HepG2 (cell line): ENCODE data around the gene VDAC2. TPM values are rescaled to one million over a fixed set of nuclear protein-coding genes. Genes with fewer than 3 reads are reported as not detected.

Experiments used
- ATAC-seq: fragments of 200-7000 bp; cut with Tn5 transposase; 3 replicates; pipeline ENCODE4 v1.9.1; 2020; ENCODE audit warnings: mild to moderate bottlenecking, moderate library complexity
- BruUV-seq: library from RNA; stranded (reverse); fragments of 400-500 nt; replicated peaks from 2 replicates; lab custom pipeline; 2021; lab: Mats Ljungman, UMichigan
- CTCF ChIA-PET: fragments of 300-600 bp; formaldehyde crosslinking; extraction: SDS; loops from one replicate; lab custom pipeline; 2021; ENCODE audit warnings: low total read pairs, inconsistent platforms, low intra/inter-chr PET ratio; lab: Yijun Ruan, JAX
- POLR2A ChIA-PET: fragments of 350-600 bp; sonication (Branson Sonifier 250); formaldehyde crosslinking; loops from one replicate; lab custom pipeline; 2020; ENCODE audit warnings: antibody characterized with exemption, inconsistent platforms; lab: Yijun Ruan, JAX
- DNase-seq: peaks from one replicate; pipeline ENCODE4 v3.0.0-alpha.2; 2015; ENCODE audit warnings: low spot score
- FAIRE-seq: peaks from 3 replicates; lab custom pipeline; 2011; peaks lifted over from hg19 to GRCh38; lab: Jason Lieb, UNC
- H2AFZ ChIP-seq: one replicate; pipeline ENCODE4 v1.6.1; 2011; ENCODE audit warnings: low read length, inconsistent platforms
- H3K27ac ChIP-seq: fragments of 300-600 bp; 3 replicates; pipeline ENCODE4 v1.8.0; 2011; ENCODE audit warnings: mixed run types, mild to moderate bottlenecking, mixed read lengths, low read length, inconsistent platforms; ENCODE audit not compliant: insufficient read depth; ENCODE audit errors: extremely low read length
- H3K27me3 ChIP-seq, 2 experiments: fragments of 200-600 bp in 1 of 2; 2 replicates in 1 of 2; 3 replicates in 1 of 2; pipeline versions ENCODE4 v1.6.0 to v1.8.0; 2011; ENCODE audit warnings: low read length in 2 of 2, mild to moderate bottlenecking in 2 of 2, moderate library complexity in 2 of 2, inconsistent platforms in 1 of 2; ENCODE audit not compliant: insufficient read depth in 2 of 2, control insufficient read depth in 1 of 2
- H3K36me3 ChIP-seq, 2 experiments: fragments of 200-600 bp in 1 of 2; replicated peaks in 1 of 2; 2 replicates in 1 of 2; 3 replicates in 1 of 2; pipeline versions ENCODE4 v1.5.1 to v1.8.0; 2011; ENCODE audit warnings: low read length in 2 of 2, inconsistent platforms in 1 of 2; ENCODE audit not compliant: insufficient read depth in 2 of 2, control insufficient read depth in 1 of 2
- H3K4me1 ChIP-seq: 2 replicates; pipeline ENCODE4 v1.5.1; 2012; ENCODE audit warnings: low read length, inconsistent platforms; ENCODE audit not compliant: insufficient read depth
- H3K4me2 ChIP-seq: 2 replicates; pipeline ENCODE4 v1.6.0; 2011; ENCODE audit warnings: low read depth, low read length, inconsistent platforms
- H3K4me3 ChIP-seq, 3 experiments: fragments of 200-600 bp in 1 of 3; sonication (generic), shearing (Covaris generic) in 1 of 3; replicated peaks in 1 of 3; 2 replicates each; pipeline ENCODE4 v1.5.1; 2011 to 2016; ENCODE audit warnings: low read length in 3 of 3, inconsistent platforms in 2 of 3, low read depth in 2 of 3, mild to moderate bottlenecking in 2 of 3, control low read depth in 1 of 3, mixed read lengths in 1 of 3; ENCODE audit not compliant: insufficient read depth in 1 of 3
- H3K79me2 ChIP-seq: one replicate; pipeline ENCODE4 v1.6.1; 2011; ENCODE audit warnings: low read length, inconsistent platforms; ENCODE audit not compliant: insufficient read depth
- H3K9ac ChIP-seq: 2 replicates; pipeline ENCODE4 v1.6.0; 2011; ENCODE audit warnings: mild to moderate bottlenecking, low read depth, low read length, inconsistent platforms; ENCODE audit not compliant: insufficient read depth
- H3K9me3 ChIP-seq: 2 replicates; pipeline ENCODE4 v1.5.1; 2012; ENCODE audit warnings: mild to moderate bottlenecking, low read length
- H4K20me1 ChIP-seq: 2 replicates; pipeline ENCODE4 v1.6.0; 2011; ENCODE audit warnings: inconsistent platforms, mild to moderate bottlenecking, low read length, moderate library complexity; ENCODE audit not compliant: insufficient read depth
- ASH2L ChIP-seq: fragments of 300-600, 200-600 bp; sonication (generic); IDR thresholded peaks from 2 replicates; pipeline ENCODE4 v1.7.0; 2017; ENCODE audit warnings: low read depth, mild to moderate bottlenecking, moderate library complexity, mixed read lengths, low read length; ENCODE audit not compliant: insufficient read length
- ATF6 ChIP-seq: sonication (generic); formaldehyde crosslinking; conservative IDR thresholded peaks from 2 replicates; pipeline ENCODE4 v1.4.0; 2020; ENCODE audit warnings: missing genetic modification reagents
- CCAR2 ChIP-seq: fragments of 200-400 bp; formaldehyde crosslinking; optimal IDR thresholded peaks from 2 replicates; pipeline ENCODE3; 2018; ENCODE audit warnings: low read depth, mild to moderate bottlenecking, low read length, moderate library complexity
- FOXJ3 ChIP-seq: sonication (generic); formaldehyde crosslinking; IDR thresholded peaks from 2 replicates; pipeline ENCODE4 v1.4.0; 2020; ENCODE audit warnings: missing genetic modification reagents, mild to moderate bottlenecking, borderline replicate concordance
- FOXP1 ChIP-seq, 2 experiments: fragments of 450-650 bp in 1 of 2; IDR thresholded peaks; 2 replicates each; pipeline ENCODE4 v1.6.1; 2017 to 2018; ENCODE audit warnings: antibody characterized with exemption in 1 of 2
- GATAD2A ChIP-seq: IDR thresholded peaks from 2 replicates; pipeline ENCODE4 v1.6.1; 2016
- HMGA1 ChIP-seq: sonication (generic); formaldehyde crosslinking; conservative IDR thresholded peaks from 2 replicates; pipeline ENCODE4 v1.4.0; 2020; ENCODE audit warnings: missing genetic modification reagents
- KDM3A ChIP-seq: IDR thresholded peaks from 2 replicates; pipeline ENCODE4 v1.6.1; 2018; ENCODE audit warnings: low read depth, missing compliant biosample characterization
- LCORL ChIP-seq, 2 experiments: fragments of 450-650 bp in 1 of 2; sonication (generic) in 1 of 2; formaldehyde crosslinking in 1 of 2; IDR thresholded peaks; 2 replicates each; pipeline versions ENCODE4 v1.5.0 to v1.6.1; 2017 to 2020; ENCODE audit warnings: antibody characterized with exemption in 1 of 2, missing genetic modification reagents in 1 of 2
- MAFK ChIP-seq, 2 experiments: IDR thresholded peaks in 1 of 2; conservative IDR thresholded peaks in 1 of 2; 2 replicates each; pipeline ENCODE4 v1.6.1; 2011; ENCODE audit warnings: improper control_type of control experiment in 2 of 2, low read length in 2 of 2
- MZF1 ChIP-seq: sonication (generic); formaldehyde crosslinking; IDR thresholded peaks from 2 replicates; pipeline ENCODE4 v1.8.1; 2023; ENCODE audit warnings: mild to moderate bottlenecking, missing genetic modification reagents, borderline replicate concordance
- NCOR1 ChIP-seq: fragments of 200-600 bp; sonication (generic); IDR thresholded peaks from 2 replicates; pipeline ENCODE4 v1.7.0; 2017; ENCODE audit warnings: antibody characterized with exemption, low read length, borderline replicate concordance
- POLR2A ChIP-seq, 2 experiments: IDR thresholded peaks; 2 replicates each; pipeline ENCODE4 v1.6.1; 2011; ENCODE audit warnings: low read depth in 2 of 2, low read length in 2 of 2, mild to moderate bottlenecking in 1 of 2, moderate library complexity in 1 of 2; ENCODE audit not compliant: insufficient read depth in 1 of 2
- RCOR2 ChIP-seq: IDR thresholded peaks from 2 replicates; pipeline ENCODE4 v1.6.1; 2016; ENCODE audit warnings: missing biosample characterization, missing genetic modification reagents
- RFXAP ChIP-seq: sonication (generic); formaldehyde crosslinking; IDR thresholded peaks from 2 replicates; pipeline ENCODE4 v1.4.0; 2020; ENCODE audit warnings: missing genetic modification reagents, borderline replicate concordance
- SAP130 ChIP-seq: IDR thresholded peaks from 2 replicates; pipeline ENCODE4 v1.6.1; 2016; ENCODE audit warnings: low read depth
- SIX4 ChIP-seq: sonication (generic); formaldehyde crosslinking; IDR thresholded peaks from 2 replicates; pipeline ENCODE4 v1.4.0; 2020; ENCODE audit warnings: missing genetic modification reagents
- TCF7 ChIP-seq: sonication (generic); IDR thresholded peaks from 2 replicates; pipeline ENCODE4 v1.6.1; 2016; ENCODE audit warnings: antibody characterized with exemption, low read depth
- ZBTB3 ChIP-seq: sonication (generic); formaldehyde crosslinking; IDR thresholded peaks from 2 replicates; pipeline ENCODE4 v1.4.0; 2020; ENCODE audit warnings: low read depth, mild to moderate bottlenecking, moderate library complexity, missing genetic modification reagents, borderline replicate concordance
- ZIK1 ChIP-seq: sonication (generic); formaldehyde crosslinking; IDR thresholded peaks from 2 replicates; pipeline ENCODE4 v1.5.0; 2020; ENCODE audit warnings: mild to moderate bottlenecking, low read depth, missing genetic modification reagents, borderline replicate concordance
- ZNF205 ChIP-seq: IDR thresholded peaks from 2 replicates; pipeline ENCODE4 v1.6.1; 2018; ENCODE audit warnings: missing biosample characterization, missing genetic modification reagents
- ZNF275 ChIP-seq: sonication (generic); formaldehyde crosslinking; IDR thresholded peaks from 2 replicates; pipeline ENCODE4 v1.8.0; 2022; ENCODE audit warnings: missing genetic modification reagents, mild to moderate bottlenecking, inconsistent platforms, borderline replicate concordance
- ZNF335 ChIP-seq: sonication (generic); formaldehyde crosslinking; IDR thresholded peaks from 2 replicates; pipeline ENCODE4 v1.4.0; 2020; ENCODE audit warnings: missing genetic modification reagents
- ZNF75D ChIP-seq: sonication (generic); formaldehyde crosslinking; IDR thresholded peaks from 2 replicates; pipeline ENCODE4 v1.8.1; 2023; ENCODE audit warnings: missing genetic modification reagents, mild to moderate bottlenecking, borderline replicate concordance
- WGBS: methylation state at CpG from one replicate; pipeline ENCODE4 v1.1.6; 2017; ENCODE audit warnings: low lambda C conversion rate; 5-methylcytosine and 5-hydroxymethylcytosine counted together
- in situ Hi-C: cut with HindIII; loops from 2 replicates; pipeline ENCODE4 v1.10.0; 2017; ENCODE audit warnings: low pct_unique_long_range_greater_than_20kb; ENCODE audit not compliant: extremely low pct_ligation_motif_present
- intact Hi-C: fragments of 100-400 bp; cut with micrococcal nuclease; formaldehyde crosslinking; loops from one replicate; pipeline ENCODE4 v1.10.0; 2022; ENCODE audit not compliant: unreplicated experiment
- polyA plus RNA-seq, 8 experiments: library from polyadenylated mRNA; depleted of rRNA in 3 of 8; stranded (reverse) in 7 of 8; unstranded in 1 of 8; fragments of >200 nt; fragmentation: Illumina TruSeq in 4 of 8; extraction: Trizol in 4 of 8; gene quantifications; 2 replicates each; pipeline versions ENCODE4 v1.2.1 to v1.2.3, GENCODE V29; 2011 to 2016; ENCODE audit warnings: low read depth in 4 of 8, missing spikeins in 1 of 8, mixed read lengths in 1 of 8; ENCODE audit not compliant: insufficient read depth in 1 of 8
- total RNA-seq, 5 experiments: library from RNA; depleted of rRNA; stranded (reverse); fragments of >200 nt; fragmentation: Illumina TruSeq; extraction: Trizol; gene quantifications; 2 replicates each; pipeline ENCODE4 v1.2.3, GENCODE V29; 2016; ENCODE audit warnings: low read depth in 1 of 5

VDAC2 gene
- total and polyA plus RNA-seq, 2 of the 13 experiments (the other 11 are each of a cell fraction or from before 2014, with no cell fraction given), result 67.9 to 222 TPM

GRCh38 chr10:75207857-75208144, 2.8 kb upstream of the VDAC2 start:
- peak overlapping the region; percentile 12 for H2AFZ ChIP-seq
- H3K9me3 ChIP-seq, result no peaks in the 10 kb centered on the region
- peak; percentile 36 for DNase-seq
- 30% methylated on average over 1 of the region's 1 CpG for WGBS
- peaks cover 0 to 6% of the 10 kb centered on the region in 2 experiments; a peak in 2 of 5 replicates for H3K36me3 ChIP-seq
- POLR2A ChIA-PET, result interaction anchor here (1.0 kb wide), 1 partner anchor 20 kb away, joined by 3 read pairs; no protein-coding TSS in a partner anchor
- no peak for FAIRE-seq
- CTCF ChIA-PET, result no interaction called here
- TF ChIP-seq FOXP1 (IDR thresholded peaks at IDR 0.05) (no peak), FOXP1 (CRISPR knock-in tag; IDR thresholded peaks at IDR 0.05) (peak; percentile 32; the same call in 1 of the 2 replicates), ZBTB3 (CRISPR knock-in tag) (no peak), FOXJ3 (no peak), POLR2A (IDR thresholded peaks at IDR 0.05; ENCODE audit: insufficient read depth in 1 of 2, low read depth in 2 of 2, low read length in 2 of 2) (no peak), ZNF205 (peak; percentile 93), HMGA1 (CRISPR knock-in tag) (no peak), ZNF335 (CRISPR knock-in tag) (0 out of 2 replicates have a peak, but pooled peaks have one; percentile 44), ATF6 (no peak), MZF1 (no peak), GATAD2A (0 out of 2 replicates have a peak, but pooled peaks have one; percentile 20), LCORL (IDR thresholded peaks at IDR 0.05) (no peak), LCORL (CRISPR knock-in tag; IDR thresholded peaks at IDR 0.05) (0 out of 2 replicates have a peak, but pooled peaks have one; percentile 15), NCOR1 (peak; percentile 37; the same call in 1 of the 2 replicates), KDM3A (no peak), SIX4 (no peak), ZIK1 (no peak), MAFK (conservative IDR thresholded peaks at IDR 0.05 in 1 of 2, IDR thresholded peaks at IDR 0.05 in 1 of 2; ENCODE audit: low read length in 2 of 2) (no peak), ASH2L (peak; percentile 46), ZNF75D (CRISPR knock-in tag) (no peak), RCOR2 (CRISPR knock-in tag) (peak; percentile 21; the same call in 1 of the 2 replicates), RFXAP (CRISPR knock-in tag) (no peak), TCF7 (0 out of 2 replicates have a peak, but pooled peaks have one; percentile 12), CCAR2 (no peak), SAP130 (CRISPR knock-in tag) (0 out of 2 replicates have a peak, but pooled peaks have one; percentile 3), ZNF275 (CRISPR knock-in tag) (no peak)
- 0 out of 6 replicates have a peak overlapping the region, but pooled peaks of 1 of the 3 experiments have one; percentile 36 for H3K4me3 ChIP-seq
- peak overlapping the region; percentile 70 for H3K4me2 ChIP-seq
- no peaks in the 10 kb centered on the region; a peak in 1 of 5 replicates for H3K27me3 ChIP-seq
- no peak for ATAC-seq
- BruUV-seq, result no TSS peak
- peaks cover 53% of the 10 kb centered on the region for H3K4me1 ChIP-seq
- H3K9ac ChIP-seq, result no peak overlapping the region; the same call in 1 of the 2 replicates
- intact Hi-C loops, result no loop called here
- peaks cover 8% of the 10 kb centered on the region for H4K20me1 ChIP-seq
- in situ Hi-C loops, result no loop called here
- H3K79me2 ChIP-seq, result peaks cover 21% of the 10 kb centered on the region
- peak overlapping the region; percentile 45 for H3K27ac ChIP-seq
